HL-60 (cell line): ENCODE measurements around the gene FAM151A.

Source experiments
- DNase-seq, 2 experiments: peaks; one replicate each; pipeline ENCODE4 v3.0.0-alpha.2; 2010 to 2020; ENCODE audit warnings: low read depth in 1 of 2, low spot score in 1 of 2
- H3K27ac ChIP-seq: fragments of 250-450 bp; sonication (Bioruptor Pico); replicated peaks from 2 replicates; pipeline ENCODE4 v1.5.1; 2020; ENCODE audit warnings: mild to moderate bottlenecking, moderate library complexity
- H3K27me3 ChIP-seq: fragments of 250-450 bp; sonication (Bioruptor Pico); 2 replicates; pipeline ENCODE4 v1.5.1; 2021; ENCODE audit warnings: mild to moderate bottlenecking, moderate library complexity; ENCODE audit not compliant: insufficient read depth, poor library complexity, severe bottlenecking
- H3K4me3 ChIP-seq: replicated peaks from 2 replicates; pipeline ENCODE4 v1.5.1; 2011; ENCODE audit warnings: mild to moderate bottlenecking, control low read depth, low read length; ENCODE audit not compliant: insufficient read depth
- CTCF ChIP-seq: IDR thresholded peaks from one replicate; pipeline ENCODE4 v1.5.1; 2011; ENCODE audit warnings: low read length, control low read depth, inconsistent platforms; ENCODE audit not compliant: insufficient read depth
- GABPA ChIP-seq: IDR thresholded peaks from 2 replicates; pipeline ENCODE4 v1.6.1; 2012; ENCODE audit warnings: low read depth
- POLR2AphosphoS5 ChIP-seq: IDR thresholded peaks from 2 replicates; pipeline ENCODE4 v1.6.1; 2012; ENCODE audit warnings: low read depth
- REST ChIP-seq: IDR thresholded peaks from 2 replicates; pipeline ENCODE4 v1.6.1; 2012; ENCODE audit warnings: low read depth; ENCODE audit not compliant: insufficient replicate concordance
- SPI1 ChIP-seq: IDR thresholded peaks from 2 replicates; pipeline ENCODE4 v1.6.1; 2012; ENCODE audit warnings: low read depth, mild to moderate bottlenecking, borderline replicate concordance

FAM151A gene

GRCh38 chr1:54666333-54666732, 43.0 kb upstream of the FAM151A start:
- H3K27me3 ChIP-seq = no peaks in the 10 kb centered on the region
- DNase-seq = no peak
- no peak overlapping the region for H3K4me3 ChIP-seq
- TF ChIP-seq REST = no peak
- TF ChIP-seq GABPA = no peak
- no peak for TF ChIP-seq SPI1
- no peak for TF ChIP-seq POLR2AphosphoS5
- TF ChIP-seq CTCF = no peak
- H3K27ac ChIP-seq = no peak overlapping the region

GRCh38 chr1:54665852-54666251, 42.5 kb upstream of the FAM151A start:
- Histone ChIP-seq H3K4me3 (no peak overlapping the region), H3K27ac (no peak overlapping the region), H3K27me3 (no peaks in the 10 kb centered on the region)
- no peak for DNase-seq
- no peak for TF ChIP-seq GABPA
- TF ChIP-seq SPI1 = no peak

- no peak for DNase-seq
- no peak overlapping the region for H3K4me3 ChIP-seq
- TF ChIP-seq GABPA (no peak), REST (no peak), POLR2AphosphoS5 (no peak), CTCF (no peak), SPI1 (no peak)
- no peak overlapping the region for H3K27ac ChIP-seq
- H3K27me3 ChIP-seq = no peaks in the 10 kb centered on the region
These were observed 41.0 kb upstream of the FAM151A start for GRCh38 chr1:54664364-54664763.

- DNase-seq = no peak
- Histone ChIP-seq H3K27ac (no peak overlapping the region), H3K27me3 (no peaks in the 10 kb centered on the region), H3K4me3 (no peak overlapping the region)
- no peak for TF ChIP-seq SPI1
- no peak for TF ChIP-seq REST
- no peak for TF ChIP-seq POLR2AphosphoS5
- no peak for TF ChIP-seq GABPA
These were observed 40.4 kb upstream of the FAM151A start for GRCh38 chr1:54663725-54664124.
